Head of caudate nucleus (tissue), 42 donors: Measurements from ENCODE around the gene DDX49.

Experiments
- DNase-seq, 42 donors: peaks; one replicate each; pipeline versions ENCODE4 v3.0.0 to v3.0.0-alpha.2; 2020 to 2021; ENCODE audit warnings: mixed read lengths in 7 of 42
- intact Hi-C: fragments of 100-400 bp; cut with DNase I; formaldehyde crosslinking; loops from one replicate; pipeline ENCODE4 v1.15.0; 2022

The DDX49 gene

GRCh38 chr19:18961767-18962620 lies 42.5 kb downstream of the DDX49 start:
- intact Hi-C loops: no loop called here
- DNase-seq: no peak

DNA sequence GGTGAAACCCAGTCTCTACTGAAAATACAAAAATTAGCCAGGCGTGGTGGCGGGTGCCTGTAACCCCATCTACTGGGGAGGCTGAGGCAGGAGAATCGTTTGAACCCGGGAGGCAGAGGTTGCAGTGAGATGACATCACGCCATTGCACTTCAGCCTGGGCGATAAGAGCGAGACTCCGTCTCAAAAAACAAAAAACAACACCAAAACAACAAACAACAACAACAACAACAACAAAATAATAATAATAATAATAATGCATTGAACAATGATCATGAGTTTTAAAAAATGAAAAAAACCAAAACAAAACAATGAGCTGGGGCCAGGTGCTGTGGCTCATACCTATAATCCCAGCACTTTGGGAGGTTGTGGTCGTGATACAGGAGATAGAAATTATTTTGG lies 44.6 kb downstream of the DDX49 start:
- intact Hi-C loops: no loop called here
- no peak for DNase-seq

GRCh38 chr19:18966307-18966706 lies 46.8 kb downstream of the DDX49 start:
- intact Hi-C loops: no loop called here
- DNase-seq: no peak

GRCh38 chr19:18967358-18968146 lies 48.0 kb downstream of the DDX49 start:
- peak in 28 of 42 donors; percentile 12 to 71 (median 30) for DNase-seq
- intact Hi-C loops: no loop called here

DNA sequence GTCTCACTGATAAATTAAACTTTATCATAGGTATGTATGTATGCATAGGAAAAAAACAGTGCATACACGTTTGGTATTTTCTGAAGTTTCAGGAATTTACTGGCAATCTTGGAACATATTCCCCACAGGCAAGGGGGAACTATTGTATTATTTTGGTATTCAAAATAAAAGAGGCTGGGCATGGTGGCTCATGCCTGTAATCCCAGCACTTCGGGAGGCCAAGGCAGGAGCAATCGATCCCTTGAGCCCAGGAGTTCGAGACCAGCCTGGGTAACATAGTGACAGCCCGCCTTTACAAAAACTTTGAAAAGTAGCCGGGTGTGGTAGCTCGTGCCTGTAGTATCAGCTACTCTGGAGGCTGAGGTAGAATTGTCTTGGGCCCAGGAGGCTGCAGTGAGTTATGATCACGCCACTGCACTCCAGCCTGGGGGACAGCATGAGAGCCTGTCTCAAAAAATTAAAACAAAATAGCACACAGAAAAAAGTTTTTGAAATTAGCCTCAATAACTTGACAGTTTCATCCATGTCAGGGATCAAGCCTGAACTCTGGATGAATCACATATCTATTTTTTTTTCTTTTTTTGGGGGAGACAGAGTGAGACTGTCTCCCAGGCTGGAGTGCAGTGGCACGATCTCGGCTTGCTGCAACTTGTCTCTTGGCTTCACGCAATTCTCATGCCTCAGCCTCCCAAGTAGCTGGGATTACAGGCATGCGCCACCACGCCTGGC lies 50.6 kb downstream of the DDX49 start:
- no peak for DNase-seq
- intact Hi-C loops: no loop called here

DNA sequence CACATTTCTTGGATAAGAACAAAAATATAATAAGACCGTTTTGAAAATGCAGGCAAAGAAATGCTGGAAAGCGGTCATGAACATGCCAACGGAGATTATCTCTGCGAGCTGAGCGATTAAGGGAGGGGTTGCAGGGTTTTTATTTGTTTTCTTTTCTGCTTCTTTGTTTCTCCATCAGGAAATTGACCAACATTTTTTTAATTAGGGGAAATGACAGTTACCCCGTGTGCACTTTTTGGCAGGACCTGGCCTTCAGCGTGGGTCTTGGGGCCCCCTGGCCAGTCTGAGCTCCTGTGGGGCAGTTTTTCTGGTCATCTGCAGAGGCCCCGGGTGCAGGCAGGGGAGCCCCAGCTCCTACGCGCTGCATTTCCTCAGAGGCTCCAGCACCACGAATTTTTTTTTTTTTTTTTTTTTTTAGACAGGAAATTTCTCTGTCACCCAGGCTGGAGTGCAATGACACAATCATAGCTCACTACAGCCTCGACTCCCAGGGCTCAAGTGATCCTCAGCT lies 52.8 kb downstream of the DDX49 start:
- intact Hi-C loops: no loop called here

GRCh38 chr19:18972851-18973250 lies 53.3 kb downstream of the DDX49 start:
- DNase-seq: no peak
- intact Hi-C loops: no loop called here

More for the DNA sequence above, 52.8 kb downstream of the DDX49 start:
- no peak for DNase-seq

GRCh38 chr19:18975011-18975410 lies 55.5 kb downstream of the DDX49 start:
- DNase-seq: no peak
- intact Hi-C loops: no loop called here

DNA sequence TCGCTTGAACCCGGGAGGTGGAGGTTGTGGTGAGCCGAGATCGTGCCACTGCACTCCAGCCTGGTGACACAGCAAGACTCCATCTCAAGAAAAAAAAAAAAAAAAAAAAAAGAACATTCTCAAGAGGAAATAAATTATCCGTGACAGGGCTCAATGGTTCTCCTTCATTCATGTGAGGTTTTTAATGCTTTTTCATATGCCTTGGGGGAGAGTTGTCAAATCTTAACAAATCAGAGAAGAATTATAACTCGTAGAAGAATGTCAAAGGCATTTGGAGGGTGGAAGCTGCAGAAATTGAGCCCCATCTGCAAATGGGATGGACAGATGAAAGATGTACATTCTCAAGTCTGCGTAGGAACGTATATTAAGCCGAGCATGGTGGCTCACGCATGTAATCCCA lies 56.4 kb downstream of the DDX49 start:
- no peak for DNase-seq
- intact Hi-C loops: no loop called here
